SU-DHL-6 (cell line): ENCODE measurements around the gene HTR6.

Experiments
- H2AFZ ChIP-seq: fragments of 200-600 bp; sonication (generic); 2 replicates; pipeline ENCODE4 v1.6.1; 2014; ENCODE audit warnings: low read depth, mild to moderate bottlenecking, moderate library complexity, mixed read lengths, antibody characterized with exemption, low read length; ENCODE audit not compliant: severe bottlenecking
- H3F3A ChIP-seq: fragments of 200-600 bp; shearing (Covaris generic); 2 replicates; pipeline ENCODE4 v1.6.0; 2016; ENCODE audit warnings: antibody characterized with exemption, mild to moderate bottlenecking; ENCODE audit not compliant: insufficient read depth
- H3K27ac ChIP-seq: fragments of 200-600 bp; sonication (generic); 2 replicates; pipeline ENCODE4 v1.5.1; 2016; ENCODE audit warnings: low read depth, mild to moderate bottlenecking, low read length, moderate library complexity, mixed read lengths
- H3K27me3 ChIP-seq: fragments of 200-600 bp; sonication (generic), shearing (Covaris generic); 2 replicates; pipeline ENCODE4 v1.6.0; 2014; ENCODE audit warnings: mild to moderate bottlenecking, low read length
- H3K36me3 ChIP-seq: fragments of 200-600 bp; sonication (generic); 2 replicates; pipeline ENCODE4 v1.6.1; 2014; ENCODE audit warnings: mild to moderate bottlenecking, low read length, mixed read lengths
- H3K4me2 ChIP-seq: fragments of 300-600, 200-600 bp; shearing (Covaris generic), sonication (generic); 2 replicates; pipeline ENCODE4 v1.6.0; 2014; ENCODE audit warnings: low read length, low read depth, mild to moderate bottlenecking; ENCODE audit not compliant: poor library complexity, severe bottlenecking
- H3K4me3 ChIP-seq: fragments of 200-600 bp; sonication (generic); 2 replicates; pipeline ENCODE4 v1.5.1; 2014; ENCODE audit warnings: antibody characterized with exemption, low read length, mild to moderate bottlenecking, mixed read lengths; ENCODE audit not compliant: insufficient read depth, poor library complexity, severe bottlenecking
- H3K79me2 ChIP-seq: fragments of 200-600 bp; sonication (generic); 2 replicates; pipeline ENCODE4 v1.6.1; 2014; ENCODE audit warnings: mild to moderate bottlenecking, low read length, moderate library complexity; ENCODE audit not compliant: insufficient read depth
- H3K9ac ChIP-seq: fragments of 200-600 bp; sonication (generic); 2 replicates; pipeline ENCODE4 v1.7.0; 2014; ENCODE audit warnings: mild to moderate bottlenecking, low read length
- H3K9me2 ChIP-seq: fragments of 200-600 bp; sonication (generic); replicated peaks from 2 replicates; pipeline ENCODE4 v1.6.1; 2014; ENCODE audit warnings: low read length; ENCODE audit not compliant: insufficient read depth
- H3K9me3 ChIP-seq: fragments of 200-600 bp; sonication (generic); 2 replicates; pipeline ENCODE4 v1.6.1; 2014; ENCODE audit warnings: low read length, mixed read lengths; ENCODE audit not compliant: insufficient read depth
- H4K20me1 ChIP-seq: fragments of 200-600 bp; sonication (generic); 2 replicates; pipeline ENCODE4 v1.6.1; 2014; ENCODE audit warnings: low read depth, mild to moderate bottlenecking, antibody characterized with exemption, low read length, moderate library complexity, mixed read lengths
- EZH2phosphoT487 ChIP-seq: fragments of 200-600 bp; sonication (generic), shearing (Covaris generic); conservative IDR thresholded peaks from 2 replicates; pipeline ENCODE4 v1.6.1; 2018; ENCODE audit warnings: mild to moderate bottlenecking, antibody characterized with exemption, low read length, moderate library complexity, mixed read lengths
- TF ChIP-seq, protein P1 (sequence below): fragments of 200-600 bp; sonication (generic); IDR thresholded peaks from one replicate; pipeline ENCODE4 v1.5.1; 2017; ENCODE audit warnings: antibody characterized with exemption, mild to moderate bottlenecking, low read length, moderate library complexity; ENCODE audit not compliant: insufficient read depth, poor library complexity, severe bottlenecking

The HTR6 gene

DNA sequence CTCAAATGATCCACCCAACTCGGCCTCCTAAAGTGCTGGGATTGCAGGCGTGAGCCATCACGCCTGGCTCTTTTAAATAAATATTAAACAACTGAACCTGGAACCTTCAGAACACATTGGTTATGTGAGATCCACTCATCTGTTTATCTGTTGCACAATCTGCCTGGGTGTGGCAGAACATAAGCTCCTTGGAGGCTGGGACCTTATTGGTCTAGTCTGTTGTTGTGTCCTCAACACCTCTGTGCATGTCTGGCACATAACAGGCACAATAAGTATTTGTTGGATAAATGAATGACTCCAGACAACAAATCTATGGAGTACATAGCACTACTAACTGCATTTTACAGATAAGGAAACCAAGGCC is 24.7 kb upstream of the HTR6 start:
- H3K4me2 ChIP-seq = no peak overlapping the region

DNA sequence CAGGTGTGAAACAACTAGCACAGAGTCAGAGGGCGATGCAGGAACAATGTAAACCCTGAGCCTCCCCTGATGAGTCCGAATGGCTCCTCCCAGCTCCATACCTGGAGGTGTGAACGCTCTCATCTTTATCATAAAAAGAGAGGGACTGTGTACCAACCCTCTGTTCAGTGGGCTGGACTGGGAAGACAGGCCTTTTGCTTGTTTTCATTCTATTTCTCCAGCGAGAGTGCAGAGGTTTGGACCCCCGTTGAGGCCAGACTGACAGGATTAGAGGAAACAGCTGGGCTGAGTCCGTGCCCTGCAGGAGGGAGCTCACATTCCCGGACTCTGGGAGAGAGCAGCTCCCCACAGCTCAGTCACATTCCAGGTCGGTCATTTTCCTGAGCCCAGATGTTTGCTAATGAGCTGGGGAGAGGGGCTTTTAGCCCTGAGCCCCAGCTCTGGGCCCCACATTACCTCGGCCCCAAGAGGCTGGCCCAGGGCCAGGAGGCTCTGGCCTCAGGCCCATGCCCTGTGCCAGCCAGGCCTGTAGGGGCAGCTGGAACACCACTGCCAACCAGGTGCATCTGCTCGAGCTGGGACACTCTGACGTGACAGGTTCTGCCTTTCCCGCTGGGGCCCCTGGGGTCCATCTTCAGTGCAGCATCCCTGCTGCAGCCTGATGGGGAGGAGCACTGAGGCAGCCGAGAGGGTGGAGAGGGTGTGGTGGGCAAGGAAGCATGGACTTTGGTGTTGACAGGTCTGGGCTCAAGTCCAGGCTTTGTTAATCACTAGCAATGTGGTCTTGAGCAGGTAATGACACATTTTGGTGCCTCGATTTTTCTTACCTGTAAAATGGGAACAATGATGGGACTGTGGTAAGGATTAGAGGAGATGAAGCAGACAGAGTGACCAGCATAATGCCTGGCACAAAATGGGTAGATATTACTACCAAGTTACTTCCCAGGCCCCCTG is 24.0 kb upstream of the HTR6 start:
- H3F3A ChIP-seq = no peaks in the 10 kb centered on the region
- TF ChIP-seq EZH2phosphoT487 = no peak
- TF ChIP-seq, protein P1, sequence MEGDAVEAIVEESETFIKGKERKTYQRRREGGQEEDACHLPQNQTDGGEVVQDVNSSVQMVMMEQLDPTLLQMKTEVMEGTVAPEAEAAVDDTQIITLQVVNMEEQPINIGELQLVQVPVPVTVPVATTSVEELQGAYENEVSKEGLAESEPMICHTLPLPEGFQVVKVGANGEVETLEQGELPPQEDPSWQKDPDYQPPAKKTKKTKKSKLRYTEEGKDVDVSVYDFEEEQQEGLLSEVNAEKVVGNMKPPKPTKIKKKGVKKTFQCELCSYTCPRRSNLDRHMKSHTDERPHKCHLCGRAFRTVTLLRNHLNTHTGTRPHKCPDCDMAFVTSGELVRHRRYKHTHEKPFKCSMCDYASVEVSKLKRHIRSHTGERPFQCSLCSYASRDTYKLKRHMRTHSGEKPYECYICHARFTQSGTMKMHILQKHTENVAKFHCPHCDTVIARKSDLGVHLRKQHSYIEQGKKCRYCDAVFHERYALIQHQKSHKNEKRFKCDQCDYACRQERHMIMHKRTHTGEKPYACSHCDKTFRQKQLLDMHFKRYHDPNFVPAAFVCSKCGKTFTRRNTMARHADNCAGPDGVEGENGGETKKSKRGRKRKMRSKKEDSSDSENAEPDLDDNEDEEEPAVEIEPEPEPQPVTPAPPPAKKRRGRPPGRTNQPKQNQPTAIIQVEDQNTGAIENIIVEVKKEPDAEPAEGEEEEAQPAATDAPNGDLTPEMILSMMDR = no peak
- H4K20me1 ChIP-seq = no peaks in the 10 kb centered on the region
- no peak overlapping the region for H2AFZ ChIP-seq
- no peaks in the 10 kb centered on the region for H3K79me2 ChIP-seq
- H3K9me2 ChIP-seq = no peaks in the 10 kb centered on the region
- no peaks in the 10 kb centered on the region for H3K9me3 ChIP-seq
- H3K4me3 ChIP-seq = no peak overlapping the region
- no peak overlapping the region for H3K4me2 ChIP-seq
- no peak overlapping the region for H3K27ac ChIP-seq
- H3K9ac ChIP-seq = no peak overlapping the region
- H3K36me3 ChIP-seq = no peaks in the 10 kb centered on the region
- no peaks in the 10 kb centered on the region for H3K27me3 ChIP-seq

More for the DNA sequence above, 24.7 kb upstream of the HTR6 start:
- H3F3A ChIP-seq = no peaks in the 10 kb centered on the region
- H3K9ac ChIP-seq = no peak overlapping the region
- no peaks in the 10 kb centered on the region for H3K36me3 ChIP-seq
- H4K20me1 ChIP-seq = no peaks in the 10 kb centered on the region
- no peaks in the 10 kb centered on the region for H3K27me3 ChIP-seq
- H3K9me3 ChIP-seq = no peaks in the 10 kb centered on the region
- no peak overlapping the region for H3K4me3 ChIP-seq
- H2AFZ ChIP-seq = no peak overlapping the region
- no peaks in the 10 kb centered on the region for H3K9me2 ChIP-seq
- TF ChIP-seq, protein P1 = no peak
- no peak for TF ChIP-seq EZH2phosphoT487
- no peaks in the 10 kb centered on the region for H3K79me2 ChIP-seq
- H3K27ac ChIP-seq = no peak overlapping the region

DNA sequence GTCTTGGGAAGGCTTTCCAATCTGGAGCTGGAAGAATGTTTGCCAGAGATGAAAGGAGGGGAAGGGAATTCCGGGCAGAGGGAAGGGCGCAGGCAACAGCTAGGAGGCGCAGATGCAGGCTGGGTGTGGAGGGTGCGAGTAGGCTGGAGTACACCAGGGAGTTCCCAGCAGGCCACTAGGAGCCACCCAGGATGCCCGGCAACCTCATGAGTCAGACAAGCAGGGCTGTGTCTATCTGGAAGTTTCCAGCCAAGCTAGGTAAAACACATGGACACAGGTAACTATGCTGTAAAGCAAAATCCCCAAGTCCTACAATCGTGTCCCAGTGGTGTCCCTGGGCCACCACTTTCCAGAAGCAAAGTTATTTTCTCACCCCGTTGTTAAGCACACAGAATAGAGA is 21.6 kb upstream of the HTR6 start:
- H3F3A ChIP-seq = no peaks in the 10 kb centered on the region
- H3K27me3 ChIP-seq = no peaks in the 10 kb centered on the region
- no peaks in the 10 kb centered on the region for H4K20me1 ChIP-seq
- H3K79me2 ChIP-seq = no peaks in the 10 kb centered on the region
- H3K36me3 ChIP-seq = no peaks in the 10 kb centered on the region
- H3K4me2 ChIP-seq = no peak overlapping the region
- no peaks in the 10 kb centered on the region for H3K9me3 ChIP-seq
- no peak overlapping the region for H2AFZ ChIP-seq
- TF ChIP-seq EZH2phosphoT487 = no peak
- TF ChIP-seq, protein P1 = no peak
- no peaks in the 10 kb centered on the region for H3K9me2 ChIP-seq
- no peak overlapping the region for H3K4me3 ChIP-seq
- no peak overlapping the region for H3K27ac ChIP-seq
- H3K9ac ChIP-seq = no peak overlapping the region
